Natural killer cell treated with Interleukin-12 subunit alpha and Interleukin-12 subunit beta and Interleukin-15 and Interleukin-18, amount 100 ng/mL, for 72 hours (primary cell): ENCODE results near the gene ODAM. TPM values are rescaled to one million over a fixed set of nuclear protein-coding genes. Genes with fewer than 3 reads are reported as not detected.

Experiments
- ATAC-seq, 2 donors: fragments of 150-1000 bp; cut with Tn5 transposase in 1 of 2; sonication (Bioruptor Pico), chemical (Tn5 transposase) in 1 of 2; 2 replicates each; pipeline ENCODE4 v1.10.0; 2021
- DNase-seq: peaks from one replicate; pipeline ENCODE4 v3.0.0; 2022; ENCODE audit warnings: low spot score
- H3K27ac Mint-ChIP-seq, 2 donors: 1 replicate in 1 of 2; 2 replicates in 1 of 2; pipeline ENCODE4 v1.8.0; 2022; ENCODE audit warnings: mixed read lengths in 2 of 2, mild to moderate bottlenecking in 1 of 2, moderate library complexity in 1 of 2
- H3K27me3 Mint-ChIP-seq, 2 donors: 1 replicate in 1 of 2; 2 replicates in 1 of 2; pipeline ENCODE4 v1.8.0; 2022; ENCODE audit warnings: mixed read lengths in 2 of 2
- H3K36me3 Mint-ChIP-seq: one replicate; pipeline ENCODE4 v1.8.0; 2022; ENCODE audit warnings: mixed read lengths
- H3K4me1 Mint-ChIP-seq, 2 donors: 1 replicate in 1 of 2; 2 replicates in 1 of 2; pipeline ENCODE4 v1.8.0; 2022; ENCODE audit warnings: low read depth in 2 of 2, mixed read lengths in 2 of 2, mild to moderate bottlenecking in 1 of 2
- H3K4me3 Mint-ChIP-seq: one replicate; pipeline ENCODE4 v1.8.0; 2022; ENCODE audit warnings: mixed read lengths
- H3K9me3 Mint-ChIP-seq: 2 replicates; pipeline ENCODE4 v1.8.0; 2022; ENCODE audit warnings: mixed read lengths
- total RNA-seq, 2 donors: library from RNA; stranded (reverse); gene quantifications; one replicate each; pipeline ENCODE4 v1.2.3, GENCODE V29; 2022

ODAM gene
- total RNA-seq, result not detected

GRCh38 chr4:70195425-70195824 lies at the start of gene ODAM:
ODAM (plus strand) TSS chr4:70195725; CDS start chr4:70196544, 819 bp downstream.
- DNase-seq (no peak), ATAC-seq (no peak)
- Mint-ChIP-seq H3K4me3 (no peak within 1 kb of the TSS), H3K36me3 (no peaks in the 10 kb centered on the region), H3K27ac (no peak within 1 kb of the TSS), H3K9me3 (no peaks in the 10 kb centered on the region), H3K4me1 (no peaks in the 10 kb centered on the region), H3K27me3 (no peaks in the 10 kb centered on the region)

GRCh38 chr4:70151271-70151670 lies 44.3 kb upstream of the ODAM start:
- no peak for ATAC-seq
- H3K27me3 Mint-ChIP-seq, result no peaks in the 10 kb centered on the region
- DNase-seq, result no peak
- no peaks in the 10 kb centered on the region for H3K36me3 Mint-ChIP-seq
- no peaks in the 10 kb centered on the region for H3K9me3 Mint-ChIP-seq
- no peaks in the 10 kb centered on the region for H3K4me1 Mint-ChIP-seq
- H3K27ac Mint-ChIP-seq, result no peak overlapping the region
- no peak overlapping the region for H3K4me3 Mint-ChIP-seq

- ATAC-seq, result no peak
- no peak for DNase-seq
- Mint-ChIP-seq H3K4me3 (no peak overlapping the region), H3K9me3 (no peaks in the 10 kb centered on the region), H3K27ac (no peak overlapping the region), H3K36me3 (no peaks in the 10 kb centered on the region), H3K27me3 (no peaks in the 10 kb centered on the region), H3K4me1 (no peaks in the 10 kb centered on the region)
Measured at GRCh38 chr4:70152088-70152487, 43.4 kb upstream of the ODAM start.

GRCh38 chr4:70153937-70154336 lies 41.6 kb upstream of the ODAM start, which contains the start of gene PRR27:
PRR27 (plus strand) TSS chr4:70154237; CDS start chr4:70154376, 139 bp downstream.
- no peak for ATAC-seq
- Mint-ChIP-seq H3K36me3 (no peaks in the 10 kb centered on the region), H3K9me3 (no peaks in the 10 kb centered on the region), H3K27ac (no peak within 1 kb of the TSS), H3K4me3 (no peak within 1 kb of the TSS), H3K27me3 (no peaks in the 10 kb centered on the region), H3K4me1 (no peaks in the 10 kb centered on the region)
- DNase-seq, result no peak

DNA sequence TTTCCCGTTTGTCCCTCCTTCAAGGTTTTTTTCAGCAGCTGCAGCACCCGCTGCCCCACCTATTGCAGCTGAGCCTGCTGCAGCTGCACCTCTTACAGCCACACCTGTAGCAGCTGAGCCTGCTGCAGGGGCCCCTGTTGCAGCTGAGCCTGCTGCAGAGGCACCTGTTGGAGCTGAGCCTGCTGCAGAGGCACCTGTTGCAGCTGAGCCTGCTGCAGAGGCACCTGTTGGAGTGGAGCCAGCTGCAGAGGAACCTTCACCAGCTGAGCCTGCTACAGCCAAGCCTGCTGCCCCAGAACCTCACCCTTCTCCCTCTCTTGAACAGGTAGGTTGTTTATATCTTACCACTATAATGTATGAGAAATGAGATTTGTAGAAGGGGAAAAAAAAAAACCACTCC lies 36.9 kb upstream of the ODAM start:
- H3K27ac Mint-ChIP-seq, result no peak overlapping the region
- H3K4me1 Mint-ChIP-seq, result no peaks in the 10 kb centered on the region
- ATAC-seq (no peak), DNase-seq (no peak)
- H3K27me3 Mint-ChIP-seq, result no peaks in the 10 kb centered on the region
- no peak overlapping the region for H3K4me3 Mint-ChIP-seq
- H3K9me3 Mint-ChIP-seq, result no peaks in the 10 kb centered on the region
- no peaks in the 10 kb centered on the region for H3K36me3 Mint-ChIP-seq

DNA sequence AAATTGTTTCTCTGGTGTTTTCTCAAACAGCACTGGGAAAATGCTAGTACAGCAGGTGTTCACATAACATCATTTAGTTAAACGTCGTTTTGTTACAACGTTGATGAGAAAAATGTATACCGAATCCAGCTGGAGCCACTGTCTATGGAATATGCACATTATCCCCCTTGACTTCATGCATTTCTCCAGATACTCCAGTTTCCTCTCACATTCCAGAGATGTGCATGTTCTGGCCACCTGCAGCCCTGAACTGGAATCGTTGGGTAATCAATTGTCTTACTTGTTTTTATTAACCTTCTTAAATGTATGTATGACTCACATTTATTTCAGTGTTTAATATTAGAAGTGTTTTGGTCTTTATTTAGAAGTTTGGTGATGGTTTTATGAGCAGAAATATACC lies 18.4 kb upstream of the ODAM start:
- no peaks in the 10 kb centered on the region for H3K36me3 Mint-ChIP-seq
- no peaks in the 10 kb centered on the region for H3K4me1 Mint-ChIP-seq
- no peak for DNase-seq
- ATAC-seq, result no peak
- H3K4me3 Mint-ChIP-seq, result no peak overlapping the region
- H3K27me3 Mint-ChIP-seq, result no peaks in the 10 kb centered on the region
- H3K9me3 Mint-ChIP-seq, result no peaks in the 10 kb centered on the region
- no peak overlapping the region for H3K27ac Mint-ChIP-seq

GRCh38 chr4:70178075-70178660 lies 17.4 kb upstream of the ODAM start:
- no peaks in the 10 kb centered on the region for H3K9me3 Mint-ChIP-seq
- DNase-seq (no peak), ATAC-seq (no peak)
- H3K27me3 Mint-ChIP-seq, result no peaks in the 10 kb centered on the region
- no peak overlapping the region for H3K4me3 Mint-ChIP-seq
- H3K36me3 Mint-ChIP-seq, result no peaks in the 10 kb centered on the region
- no peak overlapping the region for H3K27ac Mint-ChIP-seq
- H3K4me1 Mint-ChIP-seq, result no peaks in the 10 kb centered on the region

DNA sequence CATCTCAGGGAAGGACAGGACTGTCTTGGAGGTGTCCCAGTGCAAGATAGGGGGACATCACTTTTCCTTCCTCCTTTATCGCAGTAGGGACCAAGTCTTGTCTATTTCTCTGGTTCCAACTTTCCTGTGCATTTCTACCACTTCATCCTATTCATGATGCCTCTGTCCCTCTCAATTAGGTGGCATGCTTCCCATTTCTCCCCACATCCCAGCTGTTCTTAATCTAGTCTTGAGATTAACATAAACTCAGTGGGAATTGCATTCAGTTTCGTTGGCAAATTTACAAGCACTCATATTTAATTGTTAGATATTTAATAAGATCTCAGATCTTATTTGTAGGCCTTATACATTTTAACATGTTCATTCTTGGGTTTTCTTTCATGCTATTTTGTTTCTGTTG lies 15.7 kb upstream of the ODAM start:
- Mint-ChIP-seq H3K4me1 (no peaks in the 10 kb centered on the region), H3K9me3 (no peaks in the 10 kb centered on the region), H3K27me3 (no peaks in the 10 kb centered on the region), H3K36me3 (no peaks in the 10 kb centered on the region), H3K4me3 (no peak overlapping the region), H3K27ac (no peak overlapping the region)
- ATAC-seq (no peak), DNase-seq (no peak)

DNA sequence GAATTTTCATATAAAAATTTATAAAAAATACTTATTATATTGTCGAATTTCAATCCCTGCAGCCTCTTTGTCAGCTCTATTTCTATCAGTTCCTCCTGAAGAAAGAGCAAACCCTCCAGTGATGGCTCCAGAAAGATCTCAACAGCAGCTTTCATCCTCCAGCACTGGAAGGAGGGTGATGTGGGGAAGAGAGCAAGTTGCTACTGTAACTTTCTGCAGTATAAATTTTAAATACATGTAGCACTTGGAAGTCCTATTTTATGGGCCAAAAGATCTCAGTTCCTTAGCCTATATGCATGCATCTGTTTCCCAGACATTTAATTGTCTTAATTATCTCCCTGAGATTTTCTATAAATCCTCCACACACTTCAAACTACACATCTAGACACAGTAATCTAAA lies 13.7 kb upstream of the ODAM start:
- no peaks in the 10 kb centered on the region for H3K9me3 Mint-ChIP-seq
- no peak for ATAC-seq
- no peaks in the 10 kb centered on the region for H3K36me3 Mint-ChIP-seq

GRCh38 chr4:70182517-70183167 lies 12.9 kb upstream of the ODAM start:
- H3K9me3 Mint-ChIP-seq, result no peaks in the 10 kb centered on the region
- H3K36me3 Mint-ChIP-seq, result no peaks in the 10 kb centered on the region
- no peaks in the 10 kb centered on the region for H3K27me3 Mint-ChIP-seq
- no peak for ATAC-seq
- DNase-seq, result no peak
- H3K27ac Mint-ChIP-seq, result no peak overlapping the region
- no peaks in the 10 kb centered on the region for H3K4me1 Mint-ChIP-seq
- no peak overlapping the region for H3K4me3 Mint-ChIP-seq

More for the DNA sequence above, 13.7 kb upstream of the ODAM start:
- H3K4me3 Mint-ChIP-seq, result no peak overlapping the region
- H3K4me1 Mint-ChIP-seq, result no peaks in the 10 kb centered on the region
- H3K27ac Mint-ChIP-seq, result no peak overlapping the region
- H3K27me3 Mint-ChIP-seq, result no peaks in the 10 kb centered on the region
- DNase-seq, result no peak

GRCh38 chr4:70183168-70183939 lies 12.2 kb upstream of the ODAM start:
- Mint-ChIP-seq H3K27ac (no peak overlapping the region), H3K9me3 (no peaks in the 10 kb centered on the region), H3K4me1 (no peaks in the 10 kb centered on the region), H3K36me3 (no peaks in the 10 kb centered on the region), H3K27me3 (no peaks in the 10 kb centered on the region), H3K4me3 (no peak overlapping the region)
- DNase-seq, result no peak
- ATAC-seq, result no peak

- ATAC-seq, result no peak
- H3K27ac Mint-ChIP-seq, result no peak overlapping the region
- H3K4me1 Mint-ChIP-seq, result no peaks in the 10 kb centered on the region
- no peak overlapping the region for H3K4me3 Mint-ChIP-seq
- H3K27me3 Mint-ChIP-seq, result no peaks in the 10 kb centered on the region
- H3K9me3 Mint-ChIP-seq, result no peaks in the 10 kb centered on the region
- no peaks in the 10 kb centered on the region for H3K36me3 Mint-ChIP-seq
- no peak for DNase-seq
Measured at GRCh38 chr4:70183940-70184246, 11.6 kb upstream of the ODAM start.

- H3K27ac Mint-ChIP-seq, result no peak overlapping the region
- no peak for DNase-seq
- no peaks in the 10 kb centered on the region for H3K36me3 Mint-ChIP-seq
- no peaks in the 10 kb centered on the region for H3K27me3 Mint-ChIP-seq
- no peak overlapping the region for H3K4me3 Mint-ChIP-seq
- H3K4me1 Mint-ChIP-seq, result no peaks in the 10 kb centered on the region
- H3K9me3 Mint-ChIP-seq, result no peaks in the 10 kb centered on the region
- no peak for ATAC-seq
Measured at GRCh38 chr4:70187216-70187615, 8.3 kb upstream of the ODAM start.

GRCh38 chr4:70190579-70190978 lies 4.9 kb upstream of the ODAM start:
- no peaks in the 10 kb centered on the region for H3K9me3 Mint-ChIP-seq
- DNase-seq, result no peak
- no peaks in the 10 kb centered on the region for H3K27me3 Mint-ChIP-seq
- no peak overlapping the region for H3K4me3 Mint-ChIP-seq
- no peaks in the 10 kb centered on the region for H3K36me3 Mint-ChIP-seq
- no peaks in the 10 kb centered on the region for H3K4me1 Mint-ChIP-seq
- H3K27ac Mint-ChIP-seq, result no peak overlapping the region
- ATAC-seq, result no peak
